T follicular helper cell (primary cell): ENCODE data around the gene KRTAP3-3.
"Not testable (repeated sequence)": the region's sequence is repeated elsewhere in the genome, so short reads cannot be mapped to it uniquely, and the experiment has no call there.

Experiments
- DNase-seq: peaks from one replicate; pipeline ENCODE4 v3.0.0-alpha.2; 2020; ENCODE audit warnings: low read depth

The KRTAP3-3 gene

DNA sequence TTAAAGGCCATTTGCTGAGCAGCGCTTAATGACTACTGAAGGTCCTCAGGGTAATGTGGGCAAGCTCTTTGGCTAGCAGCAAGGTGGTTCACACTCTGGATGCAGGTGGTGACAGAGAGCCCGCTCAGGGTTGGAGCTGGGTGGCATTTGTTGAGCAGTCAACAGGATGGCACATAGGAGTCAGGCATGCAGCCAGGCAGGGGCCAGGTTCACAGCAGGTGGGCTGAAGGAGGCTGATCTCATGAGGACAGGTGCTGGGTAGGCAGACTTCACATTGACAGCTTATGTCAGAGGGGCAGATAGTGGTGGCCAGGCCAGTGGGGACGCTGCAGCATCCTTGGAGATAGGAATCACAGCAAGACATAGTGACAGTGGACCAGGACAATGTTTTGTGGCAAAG lies 10.4 kb upstream of the KRTAP3-3 start:
- DNase-seq, result no peak

DNA sequence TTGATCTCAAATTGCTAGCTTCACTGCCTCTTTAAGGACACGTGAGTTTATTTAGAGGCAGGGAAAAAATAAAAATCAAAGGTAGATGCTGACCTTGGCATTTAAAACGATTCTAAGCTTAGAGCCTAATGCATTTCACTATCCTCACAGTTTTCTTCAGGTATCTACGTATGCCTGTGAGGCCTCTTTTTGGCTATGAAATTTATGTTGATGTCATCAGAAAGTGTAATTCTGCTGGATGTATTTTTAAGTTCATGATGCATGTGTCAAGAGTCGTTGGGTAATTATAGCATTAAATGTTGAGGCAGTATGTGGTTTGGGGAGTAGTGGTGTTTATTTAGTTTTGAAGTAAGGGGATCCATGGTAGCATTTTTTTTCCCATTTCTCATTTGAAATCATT lies 10.0 kb upstream of the KRTAP3-3 start:
- DNase-seq, result no peak

DNA sequence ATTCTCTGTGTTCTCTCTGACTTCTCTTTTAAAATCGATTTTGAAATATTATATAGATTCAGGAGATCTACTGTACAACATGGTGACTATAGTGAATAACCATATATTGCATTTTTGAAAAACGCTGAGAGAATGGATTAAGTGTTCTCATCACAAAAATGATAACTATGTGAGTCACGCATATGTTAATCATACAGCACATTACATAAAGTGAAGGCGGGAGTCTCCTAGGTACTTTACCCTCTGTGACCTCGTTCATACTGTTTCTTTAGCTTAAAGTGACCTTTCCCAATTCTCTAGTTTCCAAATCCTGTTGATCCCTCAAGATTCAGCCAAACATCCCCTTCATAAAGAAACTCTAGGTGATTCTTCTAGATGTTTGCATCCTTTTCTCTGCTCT lies 8.8 kb upstream of the KRTAP3-3 start:
- no peak for DNase-seq

- DNase-seq, result no peak
Observed at GRCh38 chr17:41001795-41002194, 7.8 kb upstream of the KRTAP3-3 start.

- DNase-seq, result not testable (repeated sequence)
Observed at GRCh38 chr17:40999563-40999962, 5.6 kb upstream of the KRTAP3-3 start, which contains the start of gene KRTAP3-2. Gene KRTAP3-2, minus strand, starts transcription at chr17:40999906. Its CDS starts 53 bp downstream, at chr17:40999853.

DNA sequence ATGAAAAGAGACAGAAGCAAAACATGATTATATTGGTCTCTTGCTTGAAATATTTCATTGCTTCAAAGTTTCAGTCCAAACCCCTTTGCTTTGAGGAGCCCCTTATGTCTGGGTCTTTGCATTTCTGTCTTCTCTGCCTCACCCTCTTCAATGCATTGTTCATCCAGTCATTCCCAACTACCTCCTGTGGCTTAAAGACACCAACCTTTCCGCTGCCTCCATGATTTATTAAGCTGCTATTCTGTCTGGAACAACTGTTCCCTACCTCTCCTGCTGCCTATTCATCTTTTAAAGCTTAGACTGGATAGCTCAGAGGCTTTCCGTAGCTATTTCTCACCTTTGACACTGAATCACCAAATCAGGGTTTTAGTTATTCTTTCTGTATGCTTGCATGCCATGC lies 3.4 kb upstream of the KRTAP3-3 start:
- DNase-seq, result no peak

DNA sequence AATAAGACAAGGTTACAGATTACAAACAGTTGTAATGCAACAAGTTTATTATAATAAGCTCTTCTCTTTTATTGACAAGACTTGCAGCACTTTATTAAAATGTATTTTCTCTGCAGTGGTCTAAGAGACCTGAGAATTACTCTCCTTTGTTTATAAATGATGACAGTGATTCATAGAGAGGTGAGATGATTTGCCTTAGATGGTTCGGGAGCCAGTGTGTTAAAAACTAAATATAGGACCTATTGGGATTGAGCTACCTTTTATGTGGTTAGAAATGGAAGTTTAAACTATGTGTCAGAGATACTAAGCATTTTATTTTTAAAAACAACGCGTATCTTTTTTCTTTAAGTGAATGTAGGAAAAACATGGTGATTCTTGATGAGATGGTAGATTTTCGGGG lies 2.9 kb upstream of the KRTAP3-3 start:
- no peak for DNase-seq

DNA sequence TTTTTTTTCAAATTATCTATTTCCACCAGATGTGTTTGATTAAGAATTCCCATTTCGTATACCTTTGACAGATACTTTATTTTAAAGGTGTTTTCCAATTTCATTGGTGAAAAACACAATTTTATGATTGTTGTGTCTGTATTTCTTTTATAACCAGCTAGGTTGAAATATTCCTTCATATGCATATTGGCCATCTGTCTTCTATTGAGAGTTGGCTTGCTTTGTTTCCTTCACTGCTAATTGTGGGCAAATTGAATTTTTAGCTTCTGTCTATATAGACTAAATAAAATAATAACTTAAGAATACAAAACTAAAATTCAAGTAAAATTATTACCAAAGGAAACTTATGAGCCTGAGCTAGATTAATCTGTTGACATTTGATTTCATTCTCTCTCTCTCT lies 1.2 kb upstream of the KRTAP3-3 start:
- DNase-seq, result no peak

DNA sequence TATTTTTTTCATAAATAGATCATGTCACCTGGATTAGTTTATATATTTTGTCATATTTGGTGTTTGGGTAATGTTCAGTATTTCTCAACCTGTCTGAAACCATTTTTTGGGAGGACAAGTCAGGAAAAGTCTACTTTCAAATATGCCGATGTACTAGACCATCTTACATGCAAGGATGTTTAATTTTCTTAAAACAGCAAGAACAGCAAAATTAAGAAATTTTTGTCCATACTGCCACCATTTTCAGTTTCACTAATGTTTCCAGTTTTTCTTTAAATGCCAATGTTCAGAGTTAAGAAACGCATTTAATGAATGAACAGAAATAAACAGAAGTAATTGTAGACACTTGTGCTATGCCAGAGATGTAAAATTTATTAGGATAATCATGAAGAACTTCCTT lies 880 bp downstream of the KRTAP3-3 start:
- DNase-seq, result no peak

DNA sequence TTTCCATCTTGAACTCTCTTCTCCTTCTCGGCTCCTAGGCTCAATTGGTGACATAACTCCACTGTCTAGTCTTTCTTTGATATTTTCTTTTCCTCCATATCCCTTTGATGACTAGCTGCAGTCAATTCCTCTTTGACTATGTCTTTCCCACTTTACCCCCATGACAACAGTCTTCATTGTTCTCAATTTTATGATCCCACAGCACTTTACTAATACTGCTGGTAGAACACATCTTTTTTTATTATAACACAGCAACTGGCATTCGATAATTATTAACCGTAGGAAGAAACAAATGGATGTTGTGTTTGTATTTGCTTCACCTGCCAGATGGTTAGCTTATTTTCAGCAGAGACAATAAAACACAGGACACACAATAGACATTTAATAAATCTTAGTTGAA lies 1.3 kb downstream of the KRTAP3-3 start:
- no peak for DNase-seq

DNA sequence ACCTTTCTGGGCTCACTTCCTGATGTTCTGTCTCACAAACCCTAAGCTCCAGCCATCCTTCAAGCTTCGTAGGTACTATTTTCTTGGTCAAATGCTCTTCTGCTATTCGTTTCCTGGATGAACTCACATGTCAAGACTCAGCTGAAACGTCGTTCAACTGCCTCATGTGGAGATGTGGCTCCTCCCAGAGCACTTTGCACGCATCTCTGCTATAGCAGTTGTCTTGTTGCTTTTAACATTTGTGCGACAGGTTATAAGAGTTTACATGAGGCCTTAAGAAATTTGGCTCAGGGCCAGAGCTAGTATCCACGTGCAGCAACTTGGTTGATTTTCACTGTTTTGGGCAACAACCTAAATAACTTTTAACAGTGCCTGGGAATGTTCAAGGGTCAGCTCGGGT lies 7.0 kb downstream of the KRTAP3-3 start:
- no peak for DNase-seq

GRCh38 chr17:40984226-40984625 lies 9.7 kb downstream of the KRTAP3-3 start, which contains the start of gene KRT40:
Gene KRT40, minus strand, starts transcription at chr17:40984326. Its CDS starts 53 bp downstream, at chr17:40984273.
- no peak for DNase-seq

DNA sequence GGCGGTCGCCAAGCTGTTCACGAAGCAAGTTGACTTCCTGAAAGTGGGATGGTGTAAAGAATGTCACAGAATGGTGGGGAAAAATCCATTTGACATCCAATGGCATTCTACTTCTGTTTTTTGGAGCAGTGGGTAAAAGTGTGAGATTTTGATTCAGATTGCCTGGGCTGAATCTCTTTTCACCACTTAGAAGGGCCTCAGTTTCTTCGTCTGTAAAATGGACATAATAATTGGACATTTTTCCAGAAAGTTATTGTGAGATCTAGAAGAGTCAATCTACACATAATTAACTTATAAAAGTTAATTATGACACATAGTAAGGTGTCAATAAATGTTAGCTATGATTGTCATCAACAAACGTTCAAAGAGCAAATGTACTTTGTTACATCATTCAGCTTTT lies 12.8 kb downstream of the KRTAP3-3 start:
- no peak for DNase-seq

- DNase-seq, result no peak
Observed at GRCh38 chr17:40980596-40980995, 13.4 kb downstream of the KRTAP3-3 start.

DNA sequence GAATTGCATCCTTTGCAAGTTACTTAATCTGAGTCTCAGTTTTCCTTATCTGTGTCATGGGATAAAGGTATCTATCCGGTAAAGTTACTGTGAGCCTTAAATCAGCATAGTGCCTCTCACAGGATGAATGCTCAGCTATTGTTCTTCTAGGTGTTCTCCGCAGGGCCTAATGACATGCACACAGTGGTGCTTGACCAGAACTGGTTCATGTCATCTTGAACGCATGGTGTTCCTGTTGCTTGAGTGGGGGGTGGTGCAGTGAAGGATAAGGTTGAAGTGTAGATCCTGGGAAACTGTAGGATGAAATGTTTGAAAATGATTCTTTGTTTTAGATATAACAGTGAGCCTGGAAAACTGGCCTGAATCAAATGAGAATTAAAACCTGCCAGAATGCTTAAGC lies 13.8 kb downstream of the KRTAP3-3 start:
- DNase-seq, result no peak

DNA sequence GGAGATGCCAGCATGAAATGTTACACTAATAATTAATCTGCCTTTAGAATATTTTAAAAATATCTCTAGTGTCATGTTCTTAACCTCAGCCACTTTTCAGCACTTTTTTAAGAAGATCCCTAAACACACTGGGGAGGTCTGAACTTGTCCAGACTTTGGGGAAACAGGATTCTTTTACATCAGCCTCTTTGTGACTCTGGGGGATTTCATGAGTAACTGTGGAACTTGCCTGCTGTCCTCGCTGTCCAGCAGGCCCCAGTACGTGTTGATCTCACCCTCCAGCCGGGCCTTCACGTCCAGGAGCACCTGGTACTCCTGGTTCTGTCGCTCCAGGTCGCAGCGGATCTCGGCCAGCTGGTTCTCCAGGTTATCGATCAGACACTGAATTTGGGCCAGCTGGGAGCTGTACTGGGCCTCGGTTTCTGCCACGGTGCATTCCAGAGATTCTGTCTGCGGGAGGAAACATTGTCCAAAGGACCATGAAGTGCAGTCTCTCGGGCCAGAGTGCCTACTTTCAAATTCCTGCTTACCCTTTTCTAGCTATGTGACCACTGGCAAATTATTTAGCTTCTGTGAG lies 15.3 kb downstream of the KRTAP3-3 start:
- no peak for DNase-seq

GRCh38 chr17:40975516-40975915 lies 18.4 kb downstream of the KRTAP3-3 start:
- no peak for DNase-seq

DNA sequence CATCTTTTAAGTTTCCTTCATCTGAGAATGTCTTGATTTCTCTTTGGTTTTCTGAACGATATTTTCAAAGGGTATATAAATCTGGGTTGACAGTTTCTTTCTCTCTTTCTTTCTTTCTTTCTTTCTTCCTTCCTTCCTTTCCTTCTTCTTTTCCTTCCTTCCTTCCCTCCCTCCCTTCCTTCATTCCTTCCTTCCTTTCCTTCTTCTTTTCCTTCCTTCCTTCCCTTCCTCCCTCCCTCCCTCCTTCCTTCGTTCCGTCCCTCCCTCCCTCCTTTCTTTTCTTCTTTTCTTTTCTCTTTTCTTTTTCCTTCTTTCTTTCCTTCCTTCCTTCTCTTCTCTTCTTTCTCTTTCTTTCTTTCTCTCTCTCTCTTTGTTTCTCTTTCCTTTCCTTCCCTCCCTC lies 19.6 kb downstream of the KRTAP3-3 start:
- DNase-seq, result no peak

DNA sequence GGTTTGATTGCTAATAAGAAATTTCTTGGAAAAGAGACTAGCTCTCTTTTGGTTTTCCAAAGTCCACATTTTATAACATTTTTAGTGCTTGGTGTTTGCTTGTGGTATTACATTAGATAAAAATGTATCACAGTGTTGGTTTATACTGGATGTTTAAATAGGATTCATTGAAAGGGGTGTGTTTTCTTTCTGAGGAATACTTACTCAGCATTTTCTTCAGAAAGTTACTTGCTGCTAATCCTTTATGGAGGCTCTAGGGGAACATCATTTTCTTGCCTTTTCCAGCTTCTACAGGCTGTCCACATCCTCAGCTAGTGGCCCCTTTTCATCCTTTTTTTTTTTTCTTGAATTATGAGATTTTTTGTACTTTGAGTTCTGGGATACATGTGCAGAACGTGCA lies 26.4 kb downstream of the KRTAP3-3 start:
- DNase-seq, result no peak

- no peak for DNase-seq
Observed at GRCh38 chr17:40966848-40967247, 27.1 kb downstream of the KRTAP3-3 start, which contains the start of gene KRT39. Gene KRT39, minus strand, starts transcription at chr17:40966948. Its CDS starts 92 bp downstream, at chr17:40966856.

- DNase-seq, result no peak
Observed at GRCh38 chr17:40963838-40964237, 30.1 kb downstream of the KRTAP3-3 start.

GRCh38 chr17:40962059-40962561 lies 31.9 kb downstream of the KRTAP3-3 start:
- DNase-seq, result no peak

- DNase-seq, result no peak
Observed at GRCh38 chr17:40961591-40961990, 32.4 kb downstream of the KRTAP3-3 start.

DNA sequence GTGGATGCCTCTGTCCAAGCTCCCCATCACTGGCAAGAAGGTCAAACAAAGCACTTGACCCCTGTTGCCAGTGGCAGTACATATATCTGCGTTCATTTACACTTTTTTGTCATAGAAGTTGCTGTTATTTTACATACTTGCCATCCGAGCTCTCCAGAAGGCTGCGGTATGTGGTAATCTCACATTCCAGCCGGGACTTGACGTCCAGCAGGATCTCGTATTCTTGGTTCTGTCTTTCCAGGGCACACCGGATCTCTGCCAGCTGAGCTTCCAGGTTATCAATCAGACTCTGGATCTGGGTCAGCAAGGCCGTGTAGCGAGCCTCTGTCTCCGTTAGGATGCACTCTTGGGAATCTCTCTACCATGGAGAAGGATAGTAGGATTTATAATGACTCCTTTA lies 33.8 kb downstream of the KRTAP3-3 start:
- DNase-seq, result no peak
